Measurements from ENCODE around the gene PEX19.

The PEX19 gene

GRCh38 chr1:160325252-160325651 lies 40.3 kb upstream of the PEX19 start:
- no peaks in the 10 kb centered on the region for H3K27me3 ChIP-seq
- no peak overlapping the region for H3K4me3 ChIP-seq (ENCODE audit: low read depth in 1 of 2, low read length in 1 of 2)
- H3K36me3 ChIP-seq = peaks cover 92% of the 10 kb centered on the region
- no peaks in the 10 kb centered on the region for H3K4me1 ChIP-seq (ENCODE audit: control insufficient read depth in 1 of 2, insufficient read depth in 1 of 2, low read depth in 1 of 2, low read length in 1 of 2)
- TF ChIP-seq, protein P1, sequence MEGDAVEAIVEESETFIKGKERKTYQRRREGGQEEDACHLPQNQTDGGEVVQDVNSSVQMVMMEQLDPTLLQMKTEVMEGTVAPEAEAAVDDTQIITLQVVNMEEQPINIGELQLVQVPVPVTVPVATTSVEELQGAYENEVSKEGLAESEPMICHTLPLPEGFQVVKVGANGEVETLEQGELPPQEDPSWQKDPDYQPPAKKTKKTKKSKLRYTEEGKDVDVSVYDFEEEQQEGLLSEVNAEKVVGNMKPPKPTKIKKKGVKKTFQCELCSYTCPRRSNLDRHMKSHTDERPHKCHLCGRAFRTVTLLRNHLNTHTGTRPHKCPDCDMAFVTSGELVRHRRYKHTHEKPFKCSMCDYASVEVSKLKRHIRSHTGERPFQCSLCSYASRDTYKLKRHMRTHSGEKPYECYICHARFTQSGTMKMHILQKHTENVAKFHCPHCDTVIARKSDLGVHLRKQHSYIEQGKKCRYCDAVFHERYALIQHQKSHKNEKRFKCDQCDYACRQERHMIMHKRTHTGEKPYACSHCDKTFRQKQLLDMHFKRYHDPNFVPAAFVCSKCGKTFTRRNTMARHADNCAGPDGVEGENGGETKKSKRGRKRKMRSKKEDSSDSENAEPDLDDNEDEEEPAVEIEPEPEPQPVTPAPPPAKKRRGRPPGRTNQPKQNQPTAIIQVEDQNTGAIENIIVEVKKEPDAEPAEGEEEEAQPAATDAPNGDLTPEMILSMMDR (IDR thresholded peaks at IDR 0.05) = no peak
- no peak overlapping the region for H3K27ac ChIP-seq
- H3K9me3 ChIP-seq = no peaks in the 10 kb centered on the region

DNA sequence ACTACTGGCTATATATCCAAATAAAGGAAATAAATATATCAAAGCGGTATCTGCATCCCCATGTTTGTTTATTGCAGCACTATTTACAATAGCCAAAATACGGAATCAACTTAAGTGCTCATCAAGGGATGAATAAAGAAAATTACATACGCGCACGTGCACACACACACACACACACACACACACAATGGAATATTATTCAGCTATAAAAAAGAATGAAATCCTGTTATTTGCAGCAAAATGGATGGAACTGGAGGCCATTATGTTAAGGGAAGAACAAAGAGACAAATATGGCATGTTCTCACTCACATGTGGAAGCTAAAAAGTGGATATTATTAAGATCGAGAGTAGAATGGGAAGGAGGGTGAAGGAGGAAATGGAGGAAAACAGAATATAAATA lies 37.9 kb upstream of the PEX19 start:
- TF ChIP-seq, protein P1 (IDR thresholded peaks at IDR 0.05) = no peak
- no peak overlapping the region for H3K27ac ChIP-seq
- no peak overlapping the region for H3K4me3 ChIP-seq (ENCODE audit: low read depth in 1 of 2, low read length in 1 of 2)
- H3K27me3 ChIP-seq = no peaks in the 10 kb centered on the region
- H3K9me3 ChIP-seq = no peaks in the 10 kb centered on the region
- peaks cover 85% of the 10 kb centered on the region for H3K36me3 ChIP-seq
- no peaks in the 10 kb centered on the region for H3K4me1 ChIP-seq (ENCODE audit: control insufficient read depth in 1 of 2, insufficient read depth in 1 of 2, low read depth in 1 of 2, low read length in 1 of 2)

DNA sequence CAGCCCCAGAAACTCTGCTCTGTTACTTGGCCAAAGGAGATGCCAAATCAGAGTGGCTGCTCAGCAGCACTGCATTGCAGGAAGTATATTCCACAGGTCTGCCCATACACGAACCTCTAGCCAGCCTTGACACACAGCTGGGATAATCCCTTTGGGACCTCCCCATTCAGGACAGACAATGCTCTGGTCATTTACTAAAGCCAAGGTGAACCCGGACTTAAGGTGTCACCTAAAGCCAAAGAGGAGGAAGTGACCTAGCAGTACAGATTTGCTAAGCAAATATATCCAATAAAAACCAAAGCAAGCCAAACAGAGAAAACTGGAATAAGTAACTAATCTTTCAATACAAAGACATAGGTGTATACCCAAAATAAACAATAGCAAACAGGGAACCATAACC lies 30.4 kb upstream of the PEX19 start:
- Histone ChIP-seq H3K4me3 (ENCODE audit: low read depth in 1 of 2, low read length in 1 of 2) (no peak overlapping the region), H3K9me3 (no peaks in the 10 kb centered on the region), H3K27ac (no peak overlapping the region), H3K4me1 (ENCODE audit: control insufficient read depth in 1 of 2, insufficient read depth in 1 of 2, low read depth in 1 of 2, low read length in 1 of 2) (no peaks in the 10 kb centered on the region), H3K27me3 (no peaks in the 10 kb centered on the region), H3K36me3 (peaks cover 92% of the 10 kb centered on the region)
- TF ChIP-seq, protein P1 (IDR thresholded peaks at IDR 0.05) = no peak

- no peaks in the 10 kb centered on the region for H3K27me3 ChIP-seq
- TF ChIP-seq, protein P1 (IDR thresholded peaks at IDR 0.05) = no peak
- H3K36me3 ChIP-seq = peaks cover 100% of the 10 kb centered on the region
- no peak overlapping the region for H3K27ac ChIP-seq
- no peak overlapping the region for H3K4me3 ChIP-seq (ENCODE audit: low read depth in 1 of 2, low read length in 1 of 2)
- H3K4me1 ChIP-seq (ENCODE audit: control insufficient read depth in 1 of 2, insufficient read depth in 1 of 2, low read depth in 1 of 2, low read length in 1 of 2) = no peaks in the 10 kb centered on the region
- H3K9me3 ChIP-seq = no peaks in the 10 kb centered on the region
Observed at GRCh38 chr1:160309571-160309970, 24.6 kb upstream of the PEX19 start.

DNA sequence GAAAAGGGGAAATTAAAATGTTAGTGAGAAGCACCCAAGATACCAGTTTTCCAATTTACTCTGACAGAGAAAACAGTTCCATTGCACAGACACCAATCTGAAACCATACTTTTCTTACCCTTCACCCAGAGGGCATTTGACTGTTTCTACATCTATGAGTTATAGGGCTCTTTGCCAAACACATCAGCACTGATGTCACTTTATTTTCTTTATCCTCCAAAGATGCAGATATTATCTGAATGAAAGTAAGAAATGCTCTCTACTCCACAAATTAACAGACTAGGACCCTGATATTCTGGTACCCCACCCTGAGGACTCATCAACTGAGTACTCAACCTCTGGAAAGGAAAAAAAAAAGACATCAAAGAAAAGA lies 24.2 kb upstream of the PEX19 start:
- Histone ChIP-seq H3K9me3 (no peaks in the 10 kb centered on the region), H3K36me3 (peaks cover 100% of the 10 kb centered on the region), H3K27ac (no peak overlapping the region), H3K4me3 (ENCODE audit: low read depth in 1 of 2, low read length in 1 of 2) (no peak overlapping the region), H3K27me3 (no peaks in the 10 kb centered on the region), H3K4me1 (ENCODE audit: control insufficient read depth in 1 of 2, insufficient read depth in 1 of 2, low read depth in 1 of 2, low read length in 1 of 2) (no peaks in the 10 kb centered on the region)
- TF ChIP-seq, protein P1 (IDR thresholded peaks at IDR 0.05) = no peak
